Skeletal muscle satellite cell (primary cell): Measurements from ENCODE around the gene OSBPL6. TPM values are rescaled to one million over a fixed set of nuclear protein-coding genes. Genes with fewer than 3 reads are reported as not detected.
"Not testable (repeated sequence)": the region's sequence is repeated elsewhere in the genome, so short reads cannot be mapped to it uniquely, and the experiment has no call there.

Experiments
- H3K27me3 ChIP-seq: 2 replicates; pipeline ENCODE4 v1.7.0; 2013; ENCODE audit warnings: low read length; ENCODE audit not compliant: control insufficient read depth, insufficient read depth
- H3K36me3 ChIP-seq: 2 replicates; pipeline ENCODE4 v1.7.0; 2013; ENCODE audit warnings: mild to moderate bottlenecking, control low read depth, low read length; ENCODE audit not compliant: insufficient read depth
- H3K4me1 ChIP-seq: 2 replicates; pipeline ENCODE4 v1.7.0; 2013; ENCODE audit warnings: low read length; ENCODE audit not compliant: control insufficient read depth, insufficient read depth
- H3K4me2 ChIP-seq: 2 replicates; pipeline ENCODE4 v1.7.0; 2013; ENCODE audit warnings: mild to moderate bottlenecking, low read length
- H3K4me3 ChIP-seq: 2 replicates; pipeline ENCODE4 v1.7.0; 2013; ENCODE audit warnings: low read length
- H3K9ac ChIP-seq: 2 replicates; pipeline ENCODE4 v1.7.0; 2013; ENCODE audit warnings: mild to moderate bottlenecking, low read depth, low read length, moderate library complexity
- H3K9me3 ChIP-seq: replicated peaks from 2 replicates; pipeline ENCODE4 v1.7.0; 2013; ENCODE audit warnings: mild to moderate bottlenecking, control low read depth, low read length
- total RNA-seq: library from RNA; depleted of rRNA; stranded (reverse); fragments of >200 nt; gene quantifications from 2 replicates; pipeline ENCODE4 v1.2.3, GENCODE V29; 2012; rRNA removed

The OSBPL6 gene
- total RNA-seq, result 3.5 and 5.9 TPM in 2 replicates

DNA sequence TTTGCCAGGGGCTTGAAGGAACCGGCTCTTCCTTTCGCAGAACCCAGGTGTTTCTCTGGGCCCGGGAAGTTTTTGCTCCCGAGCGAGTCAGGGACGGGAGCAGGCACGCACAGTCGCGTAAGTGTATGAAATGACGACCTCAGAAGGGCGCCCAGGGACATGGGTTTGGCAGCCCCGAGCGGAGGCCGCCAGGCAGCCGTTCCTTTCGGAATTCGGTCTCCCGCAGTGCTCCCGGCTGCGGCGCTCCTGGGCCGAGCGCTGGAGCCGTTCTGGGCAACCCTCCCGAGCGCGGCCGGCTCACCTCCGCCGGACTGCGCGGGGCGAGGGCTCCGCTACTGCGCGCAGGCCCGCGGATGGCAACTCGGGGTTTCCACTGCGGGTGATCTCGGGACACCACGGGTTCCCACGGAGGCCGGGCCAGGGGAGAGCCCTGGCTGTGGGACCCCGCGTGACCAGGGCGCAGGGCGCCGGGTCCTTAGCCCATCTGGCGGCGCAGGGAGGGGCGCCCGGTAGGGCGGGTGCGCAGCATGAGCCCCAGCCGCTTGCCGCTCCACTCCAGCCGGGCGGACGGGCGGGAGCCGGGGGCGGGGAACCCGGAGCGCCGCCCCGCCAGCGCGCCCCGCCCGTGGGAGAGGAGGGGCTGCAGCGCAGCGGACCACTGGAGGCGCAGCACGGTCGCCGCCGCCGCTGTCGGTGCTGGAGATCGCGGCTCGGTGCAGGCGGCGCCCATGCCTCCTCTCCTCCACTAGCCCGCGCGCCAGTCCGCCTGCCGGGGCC lies at the start of gene OSBPL6:
Gene OSBPL6, plus strand, starts transcription at position 690 of the 777 bp plus-strand sequence. CDS start 111,673 bp downstream, outside the sequence.
- Histone ChIP-seq H3K36me3 (no peaks in the 10 kb centered on the region), H3K4me3 (peak within 1 kb of the TSS; percentile 82), H3K27me3 (no peaks in the 10 kb centered on the region), H3K9ac (peak within 1 kb of the TSS; percentile 88), H3K4me2 (peak within 1 kb of the TSS; percentile 92), H3K9me3 (no peaks in the 10 kb centered on the region), H3K4me1 (peaks cover 12% of the 10 kb centered on the region)

GRCh38 chr2:178152033-178152432 lies 42.3 kb upstream of the OSBPL6 start:
- H3K4me3 ChIP-seq, result no peak overlapping the region
- no peaks in the 10 kb centered on the region for H3K27me3 ChIP-seq
- H3K36me3 ChIP-seq, result no peaks in the 10 kb centered on the region
- no peaks in the 10 kb centered on the region for H3K9me3 ChIP-seq
- no peaks in the 10 kb centered on the region for H3K4me1 ChIP-seq
- peak overlapping the region; percentile 15 for H3K4me2 ChIP-seq
- H3K9ac ChIP-seq, result no peak overlapping the region

- no peaks in the 10 kb centered on the region for H3K4me1 ChIP-seq
- no peaks in the 10 kb centered on the region for H3K9me3 ChIP-seq
- no peak overlapping the region for H3K4me3 ChIP-seq
- H3K36me3 ChIP-seq, result no peaks in the 10 kb centered on the region
- H3K9ac ChIP-seq, result no peak overlapping the region
- H3K4me2 ChIP-seq, result no peak overlapping the region
- H3K27me3 ChIP-seq, result no peaks in the 10 kb centered on the region
Measured at GRCh38 chr2:178152542-178152941, 41.8 kb upstream of the OSBPL6 start.

- Histone ChIP-seq H3K36me3 (no peaks in the 10 kb centered on the region), H3K4me1 (no peaks in the 10 kb centered on the region), H3K9me3 (no peaks in the 10 kb centered on the region), H3K27me3 (no peaks in the 10 kb centered on the region), H3K4me2 (no peak overlapping the region), H3K4me3 (no peak overlapping the region), H3K9ac (no peak overlapping the region)
Measured at GRCh38 chr2:178152977-178153376, 41.3 kb upstream of the OSBPL6 start.

GRCh38 chr2:178153878-178154277 lies 40.4 kb upstream of the OSBPL6 start:
- not testable (repeated sequence) for H3K27me3 ChIP-seq, H3K4me1 ChIP-seq, H3K9ac ChIP-seq, H3K4me2 ChIP-seq, H3K4me3 ChIP-seq, H3K36me3 ChIP-seq, H3K9me3 ChIP-seq

- H3K36me3 ChIP-seq, result no peaks in the 10 kb centered on the region
- no peak overlapping the region for H3K4me2 ChIP-seq
- H3K4me1 ChIP-seq, result no peaks in the 10 kb centered on the region
- H3K4me3 ChIP-seq, result no peak overlapping the region
- no peak overlapping the region for H3K9ac ChIP-seq
- H3K27me3 ChIP-seq, result no peaks in the 10 kb centered on the region
- H3K9me3 ChIP-seq, result no peaks in the 10 kb centered on the region
Measured at GRCh38 chr2:178155524-178155923, 38.8 kb upstream of the OSBPL6 start.

- Histone ChIP-seq H3K4me1 (no peaks in the 10 kb centered on the region), H3K27me3 (no peaks in the 10 kb centered on the region), H3K9ac (no peak overlapping the region), H3K36me3 (no peaks in the 10 kb centered on the region), H3K9me3 (no peaks in the 10 kb centered on the region), H3K4me2 (no peak overlapping the region), H3K4me3 (no peak overlapping the region)
Measured at GRCh38 chr2:178157574-178157973, 36.7 kb upstream of the OSBPL6 start.

- Histone ChIP-seq H3K36me3 (no peaks in the 10 kb centered on the region), H3K4me2 (no peak overlapping the region), H3K4me3 (no peak overlapping the region), H3K9me3 (no peaks in the 10 kb centered on the region), H3K27me3 (no peaks in the 10 kb centered on the region), H3K9ac (no peak overlapping the region), H3K4me1 (no peaks in the 10 kb centered on the region)
Measured at GRCh38 chr2:178159966-178160365, 34.3 kb upstream of the OSBPL6 start.

GRCh38 chr2:178160601-178161000 lies 33.7 kb upstream of the OSBPL6 start:
- Histone ChIP-seq H3K4me1 (no peaks in the 10 kb centered on the region), H3K27me3 (no peaks in the 10 kb centered on the region), H3K4me2 (no peak overlapping the region), H3K36me3 (no peaks in the 10 kb centered on the region), H3K9me3 (no peaks in the 10 kb centered on the region), H3K9ac (no peak overlapping the region), H3K4me3 (no peak overlapping the region)

GRCh38 chr2:178163395-178163794 lies 30.9 kb upstream of the OSBPL6 start:
- Histone ChIP-seq H3K9me3 (no peaks in the 10 kb centered on the region), H3K4me2 (peak overlapping the region; percentile 55), H3K36me3 (no peaks in the 10 kb centered on the region), H3K4me1 (no peaks in the 10 kb centered on the region), H3K27me3 (no peaks in the 10 kb centered on the region), H3K4me3 (no peak overlapping the region), H3K9ac (no peak overlapping the region)

- Histone ChIP-seq H3K9ac (no peak overlapping the region), H3K4me3 (no peak overlapping the region), H3K36me3 (no peaks in the 10 kb centered on the region), H3K9me3 (no peaks in the 10 kb centered on the region), H3K27me3 (no peaks in the 10 kb centered on the region), H3K4me1 (no peaks in the 10 kb centered on the region), H3K4me2 (no peak overlapping the region)
Measured at GRCh38 chr2:178163911-178164310, 30.4 kb upstream of the OSBPL6 start.

DNA sequence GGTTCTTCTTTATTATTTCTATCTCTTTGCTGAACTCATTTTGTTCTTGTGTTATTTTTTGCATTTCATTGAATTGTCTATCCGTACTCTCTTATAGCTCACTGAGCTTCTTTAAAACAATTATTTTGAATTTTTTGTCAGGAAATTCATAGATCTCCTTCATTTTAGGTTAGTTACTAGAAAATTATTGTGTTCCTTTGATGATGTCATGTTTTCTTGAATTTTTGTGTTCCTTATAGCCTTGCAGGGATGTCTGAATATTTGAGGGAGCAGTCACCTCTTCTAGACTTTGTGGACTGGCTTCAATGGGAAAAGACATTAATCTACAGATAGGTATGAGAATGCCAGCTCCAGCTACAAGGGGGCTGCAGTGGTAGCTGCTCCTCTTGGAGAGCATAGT lies 20.7 kb upstream of the OSBPL6 start:
- no peaks in the 10 kb centered on the region for H3K27me3 ChIP-seq
- no peaks in the 10 kb centered on the region for H3K9me3 ChIP-seq
- no peak overlapping the region for H3K4me2 ChIP-seq
- H3K4me3 ChIP-seq, result no peak overlapping the region
- H3K36me3 ChIP-seq, result no peaks in the 10 kb centered on the region
- peaks cover 10% of the 10 kb centered on the region for H3K4me1 ChIP-seq
- no peak overlapping the region for H3K9ac ChIP-seq
